ENCODE measurements around the gene CD53.

Gene CD53

DNA sequence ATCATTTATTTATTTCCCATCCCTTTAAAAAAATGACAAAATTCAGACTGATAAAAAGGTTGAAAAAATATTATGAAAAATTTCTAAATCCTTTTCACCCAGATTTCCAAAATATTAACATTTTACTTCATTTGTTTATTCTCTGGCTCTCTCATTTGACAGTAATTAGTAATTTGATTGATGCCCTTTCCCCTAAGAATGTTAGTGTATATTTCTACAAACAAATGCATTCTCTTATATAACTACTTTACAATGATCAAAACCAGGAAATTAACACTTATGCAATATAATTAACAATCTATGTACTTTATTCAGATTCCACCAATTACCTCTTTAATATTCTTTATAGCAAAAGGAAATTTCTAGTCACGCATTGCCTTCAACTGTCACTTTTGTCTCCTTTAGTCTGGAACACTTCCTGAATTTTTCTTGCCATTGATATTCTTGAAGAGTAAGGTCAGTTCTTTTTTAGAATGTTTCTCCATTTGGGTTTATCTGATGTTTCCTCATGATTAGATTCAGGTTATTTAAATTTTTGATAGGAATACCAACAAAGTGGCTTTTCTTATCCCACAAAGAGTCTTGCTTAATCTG is 3.9 kb downstream of the CD53 start:
- no peak for DNase-seq (ENCODE audit: low read depth, low spot score)

DNA sequence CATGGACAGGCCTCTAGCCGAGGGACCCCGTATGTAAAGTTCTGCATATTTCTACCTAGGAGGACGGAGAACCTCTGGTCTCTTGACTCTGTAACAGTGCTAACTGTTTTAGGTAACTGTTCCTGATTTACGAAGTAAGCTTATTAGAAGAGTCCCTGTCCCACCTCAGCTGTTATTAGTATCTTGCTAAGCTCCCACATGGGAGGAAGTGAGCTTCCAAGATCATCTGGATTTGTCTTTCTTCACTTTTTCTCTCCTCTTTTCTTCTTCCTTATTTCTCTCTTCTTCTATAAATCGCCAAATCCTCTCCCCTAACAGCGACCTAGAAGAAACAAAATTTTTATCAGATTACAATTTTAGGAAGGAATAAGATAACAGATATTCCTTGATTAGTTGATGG is 4.4 kb downstream of the CD53 start:
- DNase-seq (ENCODE audit: low read depth, low spot score), result no peak

DNA sequence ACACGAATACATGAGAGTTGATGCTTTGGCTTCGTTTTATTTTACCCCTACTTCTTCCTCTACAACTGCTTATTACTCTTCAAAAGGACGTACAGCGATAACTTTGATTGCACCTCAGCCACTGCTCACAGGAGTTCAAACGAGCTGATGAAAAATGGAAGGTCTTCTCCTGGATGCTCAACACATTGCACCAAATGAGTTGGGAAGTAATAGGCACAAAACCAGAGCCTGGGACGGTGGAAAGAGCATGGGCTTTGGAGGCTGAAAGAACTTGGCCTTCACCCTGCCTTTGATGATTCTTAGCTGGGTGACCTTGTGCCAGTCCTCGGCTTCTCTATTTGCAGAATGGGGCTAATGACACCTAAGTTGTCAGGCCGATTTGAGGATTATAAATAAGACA is 4.8 kb downstream of the CD53 start:
- no peak for DNase-seq (ENCODE audit: low read depth, low spot score)

DNA sequence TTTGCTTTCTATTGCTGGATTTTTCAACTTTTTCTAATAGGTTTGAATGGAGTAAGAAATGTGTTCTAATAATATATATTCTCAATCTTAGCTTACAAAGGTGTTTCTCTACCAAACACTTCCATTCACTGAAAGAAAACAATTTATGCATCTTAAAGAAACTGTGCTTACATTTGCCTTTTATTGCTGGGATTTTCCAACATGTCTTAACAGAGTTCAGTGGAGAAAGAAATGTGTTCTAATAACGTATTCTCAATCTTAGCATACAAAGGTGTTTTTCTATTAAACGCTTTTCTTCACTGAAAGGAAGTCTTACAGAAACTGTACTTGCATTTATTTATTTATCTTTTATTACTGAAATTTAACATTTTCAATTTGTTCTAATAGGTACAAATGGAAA is 5.6 kb downstream of the CD53 start:
- no peak for DNase-seq (ENCODE audit: low read depth, low spot score)

DNA sequence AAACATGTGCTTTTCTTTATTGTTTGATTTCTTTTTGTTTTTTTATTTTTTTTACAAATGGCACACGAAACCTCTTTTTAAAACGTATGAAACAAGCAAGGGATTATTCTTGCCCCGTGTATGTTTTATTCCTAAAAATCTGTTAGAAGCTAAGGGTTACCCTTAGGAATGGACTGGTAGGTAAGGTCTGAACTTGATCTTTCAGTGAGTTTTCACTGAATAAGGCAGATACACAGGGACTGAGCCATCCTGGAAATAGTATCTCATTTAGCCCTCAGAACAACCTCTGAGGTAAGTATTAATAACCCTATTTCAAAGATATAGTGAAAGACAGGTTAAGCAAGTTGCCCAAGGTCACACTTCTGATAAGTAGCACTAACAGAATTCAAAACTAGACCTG is 6.0 kb downstream of the CD53 start:
- DNase-seq (ENCODE audit: low read depth, low spot score), result no peak

DNA sequence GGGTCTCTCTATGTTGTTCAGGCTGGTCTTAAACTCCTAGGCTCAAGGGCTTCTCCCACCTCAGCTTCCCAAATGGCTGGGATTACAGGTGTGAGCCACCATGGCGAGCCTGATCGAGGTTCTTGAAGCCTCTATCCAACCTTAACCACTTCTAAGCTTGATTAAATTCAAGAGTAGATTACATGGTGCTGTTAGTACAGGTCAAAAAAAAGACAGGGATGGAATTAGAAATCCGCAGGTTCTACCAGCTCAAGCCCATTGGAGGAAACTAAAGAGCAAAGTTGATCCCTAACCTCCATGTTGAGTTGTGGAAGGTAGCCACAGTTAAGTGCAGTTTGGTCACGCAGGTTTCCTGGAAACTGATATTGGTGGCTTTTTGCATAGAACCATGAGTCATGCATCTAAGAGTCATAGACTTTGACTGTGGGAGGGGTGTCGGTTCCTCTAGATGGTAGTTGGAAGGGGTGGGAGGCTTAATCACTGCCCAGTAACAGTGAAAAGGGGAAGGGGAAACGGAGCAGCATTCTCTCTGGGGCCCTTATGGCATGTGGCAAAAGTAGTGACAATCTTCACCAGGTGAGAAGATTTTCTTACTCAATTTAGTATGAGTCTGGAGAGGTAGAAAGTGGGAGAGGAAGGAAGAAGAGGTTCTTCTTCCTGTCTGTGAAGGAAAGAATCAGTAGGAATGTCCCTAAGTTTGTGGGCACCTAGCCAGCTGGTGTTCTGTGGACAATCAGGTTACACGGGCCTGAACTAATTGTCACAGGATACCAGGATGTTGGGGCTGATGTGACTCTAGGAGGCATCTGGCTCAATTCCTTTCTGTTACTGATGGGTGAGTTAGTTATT is 7.0 kb downstream of the CD53 start:
- no peak for DNase-seq (ENCODE audit: low read depth, low spot score)

DNA sequence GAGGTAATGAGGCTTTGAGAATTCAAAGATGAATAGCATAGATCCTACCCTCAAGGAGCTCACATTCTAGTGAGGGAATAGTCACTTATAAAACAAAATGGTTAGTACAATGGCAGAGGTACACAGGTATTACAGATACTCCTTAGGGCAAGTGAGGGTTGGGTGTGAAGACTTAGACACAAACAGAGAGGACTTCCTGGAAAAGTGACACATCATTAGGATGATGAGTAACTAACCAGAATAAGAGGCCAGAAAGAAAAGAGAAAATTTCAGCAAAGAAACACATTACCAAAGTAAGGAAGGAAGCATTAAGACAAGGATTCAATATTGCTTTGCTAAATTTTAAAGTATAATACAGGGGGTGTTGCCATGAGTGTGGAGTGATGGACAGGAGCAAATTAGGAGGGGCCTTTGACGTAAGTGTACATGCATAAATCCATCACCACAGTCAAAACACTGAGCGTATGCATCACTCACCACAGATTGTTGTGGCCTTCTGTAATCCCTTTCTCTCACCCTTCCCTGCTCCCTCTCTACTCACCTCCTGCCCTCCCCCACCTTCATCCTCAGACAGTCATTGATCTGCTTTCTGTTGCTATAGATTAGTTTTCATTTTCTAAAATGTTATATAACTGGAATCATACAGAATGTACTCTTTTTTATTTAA is 7.9 kb downstream of the CD53 start:
- no peak for DNase-seq (ENCODE audit: low read depth, low spot score)

DNA sequence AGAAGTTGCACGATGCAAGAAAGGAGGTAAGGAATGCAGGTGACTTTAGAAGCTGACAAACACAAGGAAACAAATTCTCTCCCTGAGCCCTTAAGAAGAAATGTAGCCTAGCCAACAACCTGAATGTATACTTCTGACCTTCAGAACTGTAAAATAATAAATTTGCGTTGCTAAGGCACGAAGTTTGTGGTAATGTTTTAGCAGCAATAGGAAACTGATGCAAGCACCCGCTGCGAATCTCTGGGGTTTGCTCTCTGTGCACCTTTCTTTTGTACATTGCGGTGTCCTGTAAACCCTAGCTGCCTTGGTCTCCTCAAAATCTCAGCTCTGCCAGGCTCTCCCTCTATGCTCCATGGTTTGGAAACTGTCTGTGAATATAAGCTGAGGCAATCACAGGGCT is 15.1 kb downstream of the CD53 start:
- no peak for DNase-seq (ENCODE audit: low read depth, low spot score)

DNA sequence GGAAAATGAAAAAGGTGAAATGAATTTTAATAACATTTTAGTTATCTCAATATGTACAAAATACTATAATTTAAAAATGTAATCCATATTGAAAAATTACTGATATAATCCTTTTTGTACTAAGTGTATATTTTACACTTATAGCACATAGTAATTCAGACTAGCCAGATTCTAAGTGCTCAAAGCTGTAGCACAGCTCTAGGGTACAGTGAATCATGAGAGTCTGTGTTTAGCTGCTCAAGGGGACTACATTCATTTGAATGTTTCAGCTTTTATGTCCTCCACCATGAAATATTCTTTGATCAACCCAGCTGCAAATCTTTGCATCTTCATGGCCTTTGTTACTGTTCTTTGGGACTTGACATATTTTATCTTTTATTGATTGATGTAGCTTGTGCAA is 15.7 kb downstream of the CD53 start:
- DNase-seq (ENCODE audit: low read depth, low spot score), result no peak

DNA sequence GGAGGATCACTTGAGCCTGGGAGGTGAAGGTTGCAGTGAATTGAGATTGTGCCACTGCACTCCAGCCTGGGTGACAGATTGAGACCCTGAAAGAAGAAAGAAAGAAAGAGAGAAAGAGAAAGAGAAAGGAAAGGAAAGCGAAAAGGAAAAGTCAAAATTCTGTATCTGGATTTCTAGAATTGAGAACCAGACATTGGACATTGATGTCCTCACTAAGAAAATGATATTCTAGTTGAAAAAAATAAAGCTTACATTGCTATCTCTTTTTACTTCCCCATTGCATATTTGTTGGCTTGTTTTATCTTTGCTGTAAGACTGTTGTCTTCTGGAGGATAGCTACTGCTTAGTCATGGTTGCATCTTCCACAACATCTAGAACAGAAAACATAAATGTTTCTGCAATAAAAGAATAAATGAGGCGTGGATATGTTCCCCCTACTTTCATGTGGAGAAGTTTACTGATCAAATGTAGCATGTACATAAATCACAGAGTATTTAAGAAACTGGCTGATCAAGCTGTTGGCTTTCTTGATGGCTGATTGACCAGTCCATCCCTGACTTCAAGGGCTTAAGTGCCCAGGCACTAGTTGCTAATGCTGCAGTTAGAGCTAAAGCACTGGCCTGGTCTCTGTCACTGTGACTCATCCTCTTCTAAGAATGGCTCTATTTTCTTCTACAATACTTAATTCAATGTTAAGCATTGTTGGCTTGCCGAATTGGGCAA is 17.7 kb downstream of the CD53 start:
- DNase-seq (ENCODE audit: low read depth, low spot score), result no peak

DNA sequence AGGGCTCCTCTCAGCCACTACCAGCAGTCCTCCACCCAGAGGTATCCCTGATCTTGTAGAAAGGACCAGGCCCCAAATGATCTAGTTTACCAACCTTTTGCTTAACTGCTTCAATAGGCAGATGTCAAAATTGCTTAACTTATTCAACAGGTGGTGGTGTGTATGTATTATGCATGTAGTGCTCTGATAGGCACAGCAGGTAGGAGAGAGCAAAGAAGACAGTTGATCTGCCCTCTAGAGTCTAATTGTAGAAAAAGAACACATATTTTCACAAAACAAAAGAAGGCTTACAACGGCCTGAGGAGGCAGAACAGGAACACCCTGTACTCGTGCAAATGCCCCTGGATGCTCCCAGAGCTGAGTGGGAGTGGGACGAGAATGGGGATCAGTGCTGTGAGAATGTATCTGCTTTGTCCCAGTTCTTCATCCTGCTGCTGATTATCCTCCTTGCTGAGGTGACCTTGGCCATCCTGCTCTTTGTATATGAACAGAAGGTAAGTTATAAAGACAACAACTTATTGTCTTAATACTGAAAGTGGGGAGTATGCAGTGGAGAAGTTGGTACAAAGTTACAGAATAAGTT is 21.1 kb downstream of the CD53 start:
- DNase-seq (ENCODE audit: low read depth, low spot score), result no peak

DNA sequence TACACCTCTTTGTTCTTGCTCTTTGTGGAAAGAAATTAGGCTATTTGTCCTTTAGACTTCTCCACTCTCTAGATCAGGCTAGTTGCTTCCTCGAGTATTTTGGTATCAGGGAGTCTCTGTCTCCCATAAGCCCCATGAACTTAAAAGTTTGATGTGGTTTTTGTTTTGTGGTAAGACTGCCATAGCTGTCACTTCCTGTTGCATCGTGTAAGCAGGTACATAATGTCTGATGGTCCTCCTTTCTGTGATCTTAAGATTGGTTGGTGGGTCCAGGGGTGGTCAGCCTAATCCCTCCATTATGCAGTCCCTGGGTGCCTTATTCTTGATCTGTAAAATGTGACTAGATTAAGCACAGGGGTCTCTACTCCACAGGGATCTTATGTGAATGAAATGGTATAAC is 23.1 kb downstream of the CD53 start:
- no peak for DNase-seq (ENCODE audit: low read depth, low spot score)

DNA sequence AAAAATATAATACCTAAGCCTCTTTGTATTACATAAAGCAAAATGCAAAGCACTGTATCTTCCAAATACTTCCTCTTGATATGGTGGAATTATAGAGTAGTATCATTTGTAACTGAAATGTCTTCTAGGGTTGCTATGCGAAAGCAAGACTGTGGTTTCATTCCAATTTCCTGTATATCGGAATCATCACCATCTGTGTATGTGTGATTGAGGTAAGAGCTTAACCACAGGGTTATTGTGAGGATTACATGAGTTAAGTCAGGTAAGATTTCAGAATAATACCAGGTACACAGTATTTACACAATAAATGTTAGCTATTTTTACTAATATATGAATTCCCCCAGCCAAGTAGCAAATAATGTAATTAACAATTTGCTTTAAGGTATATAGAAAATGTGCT is 24.7 kb downstream of the CD53 start:
- no peak for DNase-seq (ENCODE audit: low read depth, low spot score)

DNA sequence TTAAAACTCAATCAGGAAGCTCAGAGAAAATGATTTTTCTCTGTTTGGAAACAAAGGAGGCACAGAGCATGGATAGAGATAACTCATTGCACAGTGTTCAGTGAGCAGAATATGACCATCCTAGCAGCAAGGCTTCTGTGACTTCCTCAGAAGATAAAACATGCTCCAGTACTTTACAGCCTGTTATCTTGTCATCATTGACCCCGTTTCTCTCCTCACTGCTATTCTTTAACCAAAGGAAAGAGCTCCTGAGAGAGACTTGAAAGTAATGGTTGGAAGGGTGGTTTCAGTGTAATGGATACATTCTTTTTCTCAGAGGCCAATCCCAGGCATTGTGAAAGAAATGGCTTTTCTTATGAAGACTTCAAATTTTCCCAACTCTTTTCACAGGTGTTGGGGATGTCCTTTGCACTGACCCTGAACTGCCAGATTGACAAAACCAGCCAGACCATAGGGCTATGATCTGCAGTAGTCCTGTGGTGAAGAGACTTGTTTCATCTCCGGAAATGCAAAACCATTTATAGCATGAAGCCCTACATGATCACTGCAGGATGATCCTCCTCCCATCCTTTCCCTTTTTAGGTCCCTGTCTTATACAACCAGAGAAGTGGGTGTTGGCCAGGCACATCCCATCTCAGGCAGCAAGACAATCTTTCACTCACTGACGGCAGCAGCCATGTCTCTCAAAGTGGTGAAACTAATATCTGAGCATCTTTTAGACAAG is 25.9 kb downstream of the CD53 start:
- no peak for DNase-seq (ENCODE audit: low read depth, low spot score)

DNA sequence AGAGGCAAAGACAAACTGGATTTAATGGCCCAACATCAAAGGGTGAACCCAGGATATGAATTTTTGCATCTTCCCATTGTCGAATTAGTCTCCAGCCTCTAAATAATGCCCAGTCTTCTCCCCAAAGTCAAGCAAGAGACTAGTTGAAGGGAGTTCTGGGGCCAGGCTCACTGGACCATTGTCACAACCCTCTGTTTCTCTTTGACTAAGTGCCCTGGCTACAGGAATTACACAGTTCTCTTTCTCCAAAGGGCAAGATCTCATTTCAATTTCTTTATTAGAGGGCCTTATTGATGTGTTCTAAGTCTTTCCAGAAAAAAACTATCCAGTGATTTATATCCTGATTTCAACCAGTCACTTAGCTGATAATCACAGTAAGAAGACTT is 26.5 kb downstream of the CD53 start:
- DNase-seq (ENCODE audit: low read depth, low spot score), result no peak

DNA sequence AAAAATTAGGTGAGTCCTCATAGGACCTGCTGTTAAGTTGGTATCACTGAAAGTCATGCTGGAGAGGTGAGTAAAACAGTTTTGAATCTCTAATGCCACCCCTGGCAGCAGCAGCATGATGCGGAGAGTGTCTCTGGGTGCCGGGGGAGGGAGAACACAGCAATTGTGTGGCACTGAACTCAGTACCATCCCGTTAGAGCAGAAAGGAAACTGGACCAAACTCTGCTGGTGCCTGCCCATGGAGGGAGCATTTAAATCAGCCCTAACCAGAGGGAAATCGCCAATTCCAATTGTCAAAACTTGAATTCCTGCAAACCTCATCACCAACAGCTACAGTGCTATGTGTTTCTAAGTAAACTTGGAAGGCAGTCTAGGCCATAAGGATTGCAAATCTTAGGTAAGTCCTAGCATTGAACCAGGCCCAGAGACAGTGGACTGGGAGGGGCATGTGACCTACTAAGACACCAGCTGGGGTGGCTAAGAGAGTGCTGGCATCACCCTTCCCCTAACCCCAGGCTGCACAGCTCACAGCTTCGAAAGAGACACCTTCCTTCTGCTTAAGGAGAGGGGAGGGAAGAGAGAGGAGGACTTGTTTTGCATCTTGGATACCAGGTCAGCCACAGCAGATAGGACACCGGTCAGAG is 30.0 kb downstream of the CD53 start:
- DNase-seq (ENCODE audit: low read depth, low spot score), result no peak

DNA sequence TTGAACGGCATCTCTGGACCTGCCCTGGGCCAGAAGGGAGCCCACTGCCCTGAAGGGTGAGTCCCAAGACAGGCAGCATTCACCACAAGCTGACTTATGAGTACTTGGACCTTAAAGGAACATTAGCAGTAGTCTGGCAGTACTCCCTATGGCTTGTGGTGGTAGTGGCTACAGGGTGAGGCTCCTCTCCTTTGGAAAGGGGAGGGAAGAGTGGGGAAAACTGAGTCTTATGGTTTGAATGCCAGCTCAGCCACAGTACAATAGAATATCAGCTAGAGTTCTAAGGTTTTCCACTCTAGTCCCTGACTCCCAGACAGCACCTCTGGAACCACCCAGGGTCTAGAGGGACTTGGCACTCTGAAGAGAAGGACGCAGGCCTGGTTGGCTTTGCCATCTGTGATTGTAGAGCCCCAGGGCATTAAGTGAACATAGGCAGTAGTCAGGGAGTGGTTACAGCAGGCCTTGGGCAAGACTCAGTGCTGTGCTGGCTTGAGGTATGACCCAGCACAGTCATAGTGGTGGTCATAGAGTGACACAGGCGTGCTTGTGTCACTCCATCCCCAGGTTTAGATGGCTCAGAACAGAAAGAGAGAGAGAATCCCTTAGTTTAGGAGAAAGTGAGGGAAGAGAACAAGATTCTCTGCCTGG is 31.0 kb downstream of the CD53 start:
- DNase-seq (ENCODE audit: low read depth, low spot score), result no peak

DNA sequence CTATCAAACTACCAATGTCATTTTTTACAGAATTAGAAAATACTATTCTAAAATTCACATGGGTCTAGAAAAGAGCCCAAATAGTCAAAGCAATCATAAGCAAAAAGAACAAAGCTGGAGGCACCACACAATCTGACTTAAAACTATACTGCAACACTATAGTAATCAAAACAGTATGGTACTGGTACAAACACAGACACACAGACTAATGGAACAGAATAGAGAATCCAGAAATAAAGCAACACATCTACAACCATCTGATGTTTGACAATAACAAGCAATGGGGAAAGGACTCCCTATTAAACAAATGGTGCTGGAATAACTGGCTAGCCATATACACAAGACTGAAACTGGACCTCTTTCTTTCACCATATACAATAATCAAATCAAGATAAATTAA is 39.8 kb downstream of the CD53 start:
- DNase-seq (ENCODE audit: low read depth, low spot score), result no peak

DNA sequence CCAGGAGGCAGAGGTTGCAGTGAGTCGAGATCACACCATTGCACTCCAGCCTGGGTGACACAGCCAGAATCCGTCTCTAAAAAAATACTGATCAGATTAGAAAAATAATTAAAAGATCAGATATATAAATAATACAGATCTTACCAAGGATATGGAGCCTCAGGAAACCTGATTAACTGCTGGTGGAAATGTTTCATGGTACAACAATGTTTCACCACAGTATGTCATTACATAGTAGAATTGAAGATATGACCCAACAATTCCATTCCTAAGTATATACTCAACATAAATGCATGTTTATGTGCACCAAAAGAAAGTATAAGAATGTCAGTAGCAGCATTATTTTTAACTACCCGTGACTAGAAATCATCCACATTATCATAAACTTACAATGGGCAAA is 41.7 kb downstream of the CD53 start:
- no peak for DNase-seq (ENCODE audit: low read depth, low spot score)

DNA sequence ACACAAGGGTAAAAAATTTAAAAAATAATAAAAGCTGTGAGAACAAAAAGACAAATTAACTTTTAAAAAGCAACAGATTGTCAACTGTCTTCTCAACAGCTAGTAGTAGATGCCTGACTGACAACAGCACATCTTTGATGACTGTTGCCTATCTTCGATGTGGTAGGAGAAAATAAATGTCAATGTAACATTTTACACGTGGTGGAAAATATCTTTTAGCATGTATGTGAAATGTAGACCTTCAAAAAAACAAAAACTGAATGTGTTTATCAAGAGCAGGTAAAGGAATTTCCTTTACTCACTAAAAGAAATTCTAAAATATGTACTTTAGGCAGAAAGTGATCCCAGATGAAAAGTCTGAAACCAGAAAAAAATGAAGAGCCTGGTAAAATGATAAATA is 42.9 kb downstream of the CD53 start:
- DNase-seq (ENCODE audit: low read depth, low spot score), result no peak
